Liver (tissue), 9 donors: ENCODE measurements around the gene AGBL4. TPM values are rescaled to one million over a fixed set of nuclear protein-coding genes. Genes with fewer than 3 reads are reported as not detected.

Experiments used
- DNase-seq: peaks from one replicate; pipeline ENCODE4 v3.0.0-alpha.2; 2017; ENCODE audit warnings: low spot score
- H3K27ac ChIP-seq, 2 donors: one replicate each; pipeline ENCODE4 v1.7.0; 2013; ENCODE audit warnings: inconsistent platforms in 2 of 2, low read length in 2 of 2, control low read depth in 1 of 2, low read depth in 1 of 2, mild to moderate bottlenecking in 1 of 2
- H3K27me3 ChIP-seq, 4 donors: one replicate each; pipeline versions ENCODE4 v1.6.1 to v1.7.0; 2013; ENCODE audit warnings: low read length in 3 of 4, inconsistent platforms in 1 of 4, mild to moderate bottlenecking in 1 of 4, moderate library complexity in 1 of 4; ENCODE audit not compliant: control insufficient read depth in 4 of 4, insufficient read depth in 4 of 4
- H3K36me3 ChIP-seq, 4 donors: one replicate each; pipeline versions ENCODE4 v1.6.1 to v1.7.0; 2013; ENCODE audit warnings: low read length in 3 of 4, mild to moderate bottlenecking in 3 of 4, low read depth in 1 of 4, moderate library complexity in 1 of 4; ENCODE audit not compliant: control insufficient read depth in 4 of 4, insufficient read depth in 3 of 4
- H3K4me1 ChIP-seq, 4 donors: one replicate each; pipeline versions ENCODE4 v1.6.1 to v1.7.0; 2013; ENCODE audit warnings: low read length in 3 of 4, mild to moderate bottlenecking in 3 of 4, moderate library complexity in 1 of 4; ENCODE audit not compliant: control insufficient read depth in 4 of 4, insufficient read depth in 4 of 4
- H3K4me3 ChIP-seq, 3 donors: one replicate each; pipeline versions ENCODE4 v1.6.1 to v1.7.0; 2013; ENCODE audit warnings: low read length in 3 of 3, control low read depth in 1 of 3, low read depth in 1 of 3, mild to moderate bottlenecking in 1 of 3
- H3K9ac ChIP-seq, 2 donors: one replicate each; pipeline ENCODE4 v1.7.0; 2013; ENCODE audit warnings: low read length in 2 of 2, mild to moderate bottlenecking in 2 of 2, moderate library complexity in 2 of 2, control low read depth in 1 of 2, low read depth in 1 of 2
- H3K9me3 ChIP-seq, 4 donors: one replicate each; pipeline versions ENCODE4 v1.6.1 to v1.7.0; 2013; ENCODE audit warnings: low read length in 3 of 4; ENCODE audit not compliant: control insufficient read depth in 4 of 4
- EGR1 ChIP-seq, 2 donors: IDR thresholded peaks; 2 replicates each; pipeline ENCODE4 v1.6.1; 2016 to 2018; ENCODE audit warnings: antibody characterized with exemption in 2 of 2, low read depth in 2 of 2
- FOXA1 ChIP-seq: IDR thresholded peaks from 2 replicates; pipeline ENCODE4 v1.6.1; 2016; ENCODE audit warnings: antibody characterized with exemption
- FOXA2 ChIP-seq: IDR thresholded peaks from 2 replicates; pipeline ENCODE4 v1.6.1; 2016; ENCODE audit warnings: antibody characterized with exemption
- GABPA ChIP-seq, 2 donors: IDR thresholded peaks in 1 of 2; conservative IDR thresholded peaks in 1 of 2; 2 replicates each; pipeline ENCODE4 v1.6.1; 2016; ENCODE audit warnings: antibody characterized with exemption in 2 of 2, mild to moderate bottlenecking in 1 of 2, moderate library complexity in 1 of 2
- HNF4A ChIP-seq, 2 donors: conservative IDR thresholded peaks; 2 replicates each; pipeline ENCODE4 v1.6.1; 2016; ENCODE audit warnings: antibody characterized with exemption in 2 of 2, mild to moderate bottlenecking in 2 of 2
- HNF4G ChIP-seq: IDR thresholded peaks from 2 replicates; pipeline ENCODE4 v1.6.1; 2016; ENCODE audit warnings: antibody characterized with exemption
- JUND ChIP-seq, 2 donors: IDR thresholded peaks; 2 replicates each; pipeline ENCODE4 v1.6.1; 2016; ENCODE audit warnings: antibody characterized with exemption in 2 of 2
- NR2F2 ChIP-seq: IDR thresholded peaks from 2 replicates; pipeline ENCODE4 v1.6.1; 2016; ENCODE audit warnings: antibody characterized with exemption
- RAD21 ChIP-seq, 2 donors: IDR thresholded peaks; 2 replicates each; pipeline ENCODE4 v1.6.1; 2016; ENCODE audit warnings: antibody characterized with exemption in 2 of 2, mild to moderate bottlenecking in 2 of 2
- RXRA ChIP-seq, 2 donors: IDR thresholded peaks; 2 replicates each; pipeline ENCODE4 v1.6.1; 2017 to 2018; ENCODE audit warnings: antibody characterized with exemption in 2 of 2, mild to moderate bottlenecking in 1 of 2
- SP1 ChIP-seq: IDR thresholded peaks from 2 replicates; pipeline ENCODE4 v1.6.1; 2018; ENCODE audit warnings: antibody characterized with exemption, mild to moderate bottlenecking
- TAF1 ChIP-seq: conservative IDR thresholded peaks from 2 replicates; pipeline ENCODE4 v1.6.1; 2016; ENCODE audit warnings: antibody characterized with exemption, mild to moderate bottlenecking
- WGBS: extraction: QIAGEN DNeasy Blood & Tissue Kit; methylation state at CpG from one replicate; pipeline ENCODE4 v1.1.7; 2013; 5-methylcytosine and 5-hydroxymethylcytosine counted together
- polyA plus RNA-seq, 2 donors: library from polyadenylated mRNA; stranded (reverse) in 1 of 2; unstranded in 1 of 2; fragments of 200-250 nt in 1 of 2; fragments of >200 nt in 1 of 2; fragmentation: Nextera tagmentation in 1 of 2; extraction: Ambion mirVana in 1 of 2; gene quantifications; one replicate each; pipeline versions ENCODE4 v1.2.1 to v1.2.3, GENCODE V29; 2013 to 2015
- total RNA-seq, 2 donors: library from RNA; depleted of rRNA; stranded (reverse); fragments of >200 nt; gene quantifications; one replicate each; pipeline ENCODE4 v1.2.3, GENCODE V29; 2014
- TF ChIP-seq, protein P1 (sequence below): fragments of 150-350 bp; IDR thresholded peaks from 2 replicates; pipeline ENCODE4 v1.5.1; 2017; ENCODE audit warnings: improper control_type of control experiment, low read depth, low read length; ENCODE audit not compliant: missing input control
- TF ChIP-seq, protein P2 (sequence below): IDR thresholded peaks from 2 replicates; pipeline ENCODE4 v1.6.1; 2016; ENCODE audit warnings: antibody characterized with exemption, mild to moderate bottlenecking
- TF ChIP-seq, protein P3 (sequence below): IDR thresholded peaks from 2 replicates; pipeline ENCODE4 v1.6.1; 2016; ENCODE audit warnings: antibody characterized with exemption
- TF ChIP-seq, protein P4 (sequence below): IDR thresholded peaks from 2 replicates; pipeline ENCODE4 v1.6.1; 2016; ENCODE audit warnings: antibody characterized with exemption
- donor health status: healthy.
- donor health status: healthy.
- donor health status: healthy.
- donor health status: healthy.
- donor health status: healthy.

AGBL4 gene
- under 1 TPM in 1 of 2 donors, not detected in 1; 0.75 TPM for total RNA-seq
- under 1 TPM in 1 of 2 donors, not detected in 1; 0.76 TPM for polyA plus RNA-seq

DNA sequence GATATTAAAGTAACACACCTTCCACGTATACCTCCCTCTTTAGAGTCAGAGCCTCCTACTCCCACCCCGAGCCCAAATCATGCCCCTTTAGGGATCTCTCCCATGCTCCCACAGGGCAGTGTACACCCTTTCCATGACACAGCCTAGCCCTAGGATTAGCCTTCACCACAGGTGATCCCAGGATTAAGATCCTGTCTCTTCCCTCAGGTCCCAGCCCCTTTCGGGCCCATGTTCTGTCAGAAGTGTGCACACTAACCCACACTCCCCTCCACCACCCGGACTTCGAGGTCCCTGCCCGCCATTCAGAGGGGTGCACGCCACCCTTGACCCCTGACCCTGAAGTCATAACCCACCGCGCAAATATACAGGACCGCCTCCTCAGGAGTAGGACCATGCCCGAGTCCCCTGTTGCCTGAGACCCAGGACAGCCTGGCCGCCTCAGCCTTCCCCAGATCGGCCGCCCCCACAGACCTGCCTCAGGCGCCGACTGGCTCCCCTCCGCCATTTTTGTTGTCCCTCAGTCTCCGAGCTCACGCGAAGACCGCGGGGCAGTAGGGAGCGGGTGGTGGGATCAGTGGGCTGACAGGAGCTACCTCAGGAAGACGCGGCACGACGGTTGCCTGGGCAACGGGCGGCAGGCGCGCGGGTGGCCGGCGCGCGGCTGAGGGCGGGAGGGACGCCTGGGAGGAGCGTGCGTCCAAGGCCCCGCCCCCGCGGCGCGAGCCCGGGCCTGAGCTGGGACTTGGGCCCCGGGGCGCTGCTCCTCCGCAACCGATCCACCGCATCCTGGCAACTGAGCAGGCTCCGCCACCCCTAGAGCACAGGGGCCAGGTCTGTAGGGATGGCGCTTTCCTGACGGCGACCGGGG lies at the start of gene AGBL4:
TSS of gene AGBL4 (minus strand) at position 663 of the 868 bp plus-strand sequence.
- TF ChIP-seq, protein P1, sequence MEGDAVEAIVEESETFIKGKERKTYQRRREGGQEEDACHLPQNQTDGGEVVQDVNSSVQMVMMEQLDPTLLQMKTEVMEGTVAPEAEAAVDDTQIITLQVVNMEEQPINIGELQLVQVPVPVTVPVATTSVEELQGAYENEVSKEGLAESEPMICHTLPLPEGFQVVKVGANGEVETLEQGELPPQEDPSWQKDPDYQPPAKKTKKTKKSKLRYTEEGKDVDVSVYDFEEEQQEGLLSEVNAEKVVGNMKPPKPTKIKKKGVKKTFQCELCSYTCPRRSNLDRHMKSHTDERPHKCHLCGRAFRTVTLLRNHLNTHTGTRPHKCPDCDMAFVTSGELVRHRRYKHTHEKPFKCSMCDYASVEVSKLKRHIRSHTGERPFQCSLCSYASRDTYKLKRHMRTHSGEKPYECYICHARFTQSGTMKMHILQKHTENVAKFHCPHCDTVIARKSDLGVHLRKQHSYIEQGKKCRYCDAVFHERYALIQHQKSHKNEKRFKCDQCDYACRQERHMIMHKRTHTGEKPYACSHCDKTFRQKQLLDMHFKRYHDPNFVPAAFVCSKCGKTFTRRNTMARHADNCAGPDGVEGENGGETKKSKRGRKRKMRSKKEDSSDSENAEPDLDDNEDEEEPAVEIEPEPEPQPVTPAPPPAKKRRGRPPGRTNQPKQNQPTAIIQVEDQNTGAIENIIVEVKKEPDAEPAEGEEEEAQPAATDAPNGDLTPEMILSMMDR: no peak
- TF ChIP-seq TAF1: no peak
- TF ChIP-seq, protein P2, sequence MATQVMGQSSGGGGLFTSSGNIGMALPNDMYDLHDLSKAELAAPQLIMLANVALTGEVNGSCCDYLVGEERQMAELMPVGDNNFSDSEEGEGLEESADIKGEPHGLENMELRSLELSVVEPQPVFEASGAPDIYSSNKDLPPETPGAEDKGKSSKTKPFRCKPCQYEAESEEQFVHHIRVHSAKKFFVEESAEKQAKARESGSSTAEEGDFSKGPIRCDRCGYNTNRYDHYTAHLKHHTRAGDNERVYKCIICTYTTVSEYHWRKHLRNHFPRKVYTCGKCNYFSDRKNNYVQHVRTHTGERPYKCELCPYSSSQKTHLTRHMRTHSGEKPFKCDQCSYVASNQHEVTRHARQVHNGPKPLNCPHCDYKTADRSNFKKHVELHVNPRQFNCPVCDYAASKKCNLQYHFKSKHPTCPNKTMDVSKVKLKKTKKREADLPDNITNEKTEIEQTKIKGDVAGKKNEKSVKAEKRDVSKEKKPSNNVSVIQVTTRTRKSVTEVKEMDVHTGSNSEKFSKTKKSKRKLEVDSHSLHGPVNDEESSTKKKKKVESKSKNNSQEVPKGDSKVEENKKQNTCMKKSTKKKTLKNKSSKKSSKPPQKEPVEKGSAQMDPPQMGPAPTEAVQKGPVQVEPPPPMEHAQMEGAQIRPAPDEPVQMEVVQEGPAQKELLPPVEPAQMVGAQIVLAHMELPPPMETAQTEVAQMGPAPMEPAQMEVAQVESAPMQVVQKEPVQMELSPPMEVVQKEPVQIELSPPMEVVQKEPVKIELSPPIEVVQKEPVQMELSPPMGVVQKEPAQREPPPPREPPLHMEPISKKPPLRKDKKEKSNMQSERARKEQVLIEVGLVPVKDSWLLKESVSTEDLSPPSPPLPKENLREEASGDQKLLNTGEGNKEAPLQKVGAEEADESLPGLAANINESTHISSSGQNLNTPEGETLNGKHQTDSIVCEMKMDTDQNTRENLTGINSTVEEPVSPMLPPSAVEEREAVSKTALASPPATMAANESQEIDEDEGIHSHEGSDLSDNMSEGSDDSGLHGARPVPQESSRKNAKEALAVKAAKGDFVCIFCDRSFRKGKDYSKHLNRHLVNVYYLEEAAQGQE: no peak
- TF ChIP-seq, protein P3, sequence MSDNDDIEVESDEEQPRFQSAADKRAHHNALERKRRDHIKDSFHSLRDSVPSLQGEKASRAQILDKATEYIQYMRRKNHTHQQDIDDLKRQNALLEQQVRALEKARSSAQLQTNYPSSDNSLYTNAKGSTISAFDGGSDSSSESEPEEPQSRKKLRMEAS: no peak
- no peak for TF ChIP-seq HNF4G
- TF ChIP-seq FOXA2: no peak
- TF ChIP-seq RXRA (IDR thresholded peaks at IDR 0.05): no peak
- no peak for TF ChIP-seq FOXA1
- no peak for TF ChIP-seq GABPA (IDR thresholded peaks at IDR 0.05 in 1 of 2, conservative IDR thresholded peaks at IDR 0.05 in 1 of 2)
- no peak for TF ChIP-seq SP1
- no peak for TF ChIP-seq HNF4A (conservative IDR thresholded peaks at IDR 0.05)
- no peak for TF ChIP-seq RAD21 (IDR thresholded peaks at IDR 0.05)
- TF ChIP-seq NR2F2: no peak
- TF ChIP-seq JUND (IDR thresholded peaks at IDR 0.05): no peak
- Histone ChIP-seq H3K4me1 (peaks cover 0 to 7% (median 4%) of the 10 kb centered on the region in 4 donors), H3K27me3 (peaks cover 0 to 9% (median 4%) of the 10 kb centered on the region in 4 donors), H3K4me3 (peak within 1 kb of the TSS in 2 of 3 donors; percentile 21 to 57), H3K9me3 (no peaks in the 10 kb centered on the region), H3K36me3 (no peaks in the 10 kb centered on the region), H3K9ac (no peak within 1 kb of the TSS), H3K27ac (no peak within 1 kb of the TSS)
- 11% methylated on average over 56 of the region's 56 CpGs for WGBS
- peak; percentile 49 for DNase-seq

DNA sequence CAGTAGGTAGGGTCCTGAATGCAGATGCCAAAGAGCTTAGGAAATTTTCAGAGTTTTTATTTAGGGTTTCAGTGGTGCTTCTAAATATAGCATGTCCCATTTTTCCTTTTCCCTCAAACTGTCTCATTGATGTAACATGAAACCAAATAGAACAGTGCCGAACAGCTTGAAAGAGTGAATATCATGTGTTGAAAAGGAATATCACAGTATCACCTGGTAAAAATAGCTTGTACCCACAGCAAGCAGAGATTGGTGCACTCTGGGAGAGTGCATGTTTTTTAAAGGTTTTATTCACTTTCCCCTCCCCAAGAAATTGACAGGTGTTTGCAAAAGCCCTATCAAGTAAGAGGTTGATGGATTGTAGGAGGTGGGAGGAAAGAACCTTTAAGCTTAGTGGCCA lies 43.1 kb upstream of the AGBL4 start:
- Histone ChIP-seq H3K36me3 (no peaks in the 10 kb centered on the region), H3K9ac (no peak overlapping the region), H3K4me3 (no peak overlapping the region), H3K4me1 (no peaks in the 10 kb centered on the region), H3K9me3 (no peaks in the 10 kb centered on the region), H3K27ac (no peak overlapping the region), H3K27me3 (peaks cover 0 to 3% (median 0%) of the 10 kb centered on the region in 4 donors)
- DNase-seq: no peak
- 63% methylated on average over 1 of the region's 1 CpG for WGBS
- no peak for TF ChIP-seq EGR1 (IDR thresholded peaks at IDR 0.05; ENCODE audit: low read depth in 2 of 2)
- no peak for TF ChIP-seq RXRA (IDR thresholded peaks at IDR 0.05)
- no peak for TF ChIP-seq FOXA2
- no peak for TF ChIP-seq HNF4G
- TF ChIP-seq, protein P3: no peak
- TF ChIP-seq, protein P1: no peak
- no peak for TF ChIP-seq JUND (IDR thresholded peaks at IDR 0.05)
- TF ChIP-seq TAF1: no peak
- TF ChIP-seq, protein P4, sequence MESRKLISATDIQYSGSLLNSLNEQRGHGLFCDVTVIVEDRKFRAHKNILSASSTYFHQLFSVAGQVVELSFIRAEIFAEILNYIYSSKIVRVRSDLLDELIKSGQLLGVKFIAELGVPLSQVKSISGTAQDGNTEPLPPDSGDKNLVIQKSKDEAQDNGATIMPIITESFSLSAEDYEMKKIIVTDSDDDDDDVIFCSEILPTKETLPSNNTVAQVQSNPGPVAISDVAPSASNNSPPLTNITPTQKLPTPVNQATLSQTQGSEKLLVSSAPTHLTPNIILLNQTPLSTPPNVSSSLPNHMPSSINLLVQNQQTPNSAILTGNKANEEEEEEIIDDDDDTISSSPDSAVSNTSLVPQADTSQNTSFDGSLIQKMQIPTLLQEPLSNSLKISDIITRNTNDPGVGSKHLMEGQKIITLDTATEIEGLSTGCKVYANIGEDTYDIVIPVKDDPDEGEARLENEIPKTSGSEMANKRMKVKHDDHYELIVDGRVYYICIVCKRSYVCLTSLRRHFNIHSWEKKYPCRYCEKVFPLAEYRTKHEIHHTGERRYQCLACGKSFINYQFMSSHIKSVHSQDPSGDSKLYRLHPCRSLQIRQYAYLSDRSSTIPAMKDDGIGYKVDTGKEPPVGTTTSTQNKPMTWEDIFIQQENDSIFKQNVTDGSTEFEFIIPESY: no peak
- no peak for TF ChIP-seq HNF4A (conservative IDR thresholded peaks at IDR 0.05)
- no peak for TF ChIP-seq FOXA1
